GM21390 (cell line): Measurements from ENCODE around the gene SMPD3.

ENCODE experiments used
- ATAC-seq: cut with Tn5 transposase; IDR thresholded peaks from one replicate; pipeline ENCODE4 v1.9.1; 2021; ENCODE audit not compliant: unreplicated experiment

SMPD3 gene

DNA sequence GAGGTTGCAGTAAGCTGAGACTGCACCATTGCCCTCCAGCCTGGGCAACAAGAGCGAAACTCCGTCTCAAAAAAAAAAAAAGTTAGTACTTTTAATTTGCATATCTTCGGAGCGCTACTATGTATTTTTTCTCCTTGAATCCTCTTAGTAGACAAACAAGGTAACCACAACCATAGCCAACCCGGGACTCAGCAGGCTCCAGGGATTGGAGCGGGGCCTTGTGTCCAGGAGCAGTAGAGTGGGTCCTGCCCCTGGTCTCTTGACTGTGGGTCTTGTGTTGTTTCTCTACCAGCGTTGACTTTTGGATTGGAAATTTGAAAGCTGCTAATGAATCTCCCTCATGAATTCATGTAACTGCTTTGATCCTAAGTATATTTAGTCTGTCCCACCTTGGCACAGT is 105.2 kb downstream of the SMPD3 start:
- no peak for ATAC-seq

DNA sequence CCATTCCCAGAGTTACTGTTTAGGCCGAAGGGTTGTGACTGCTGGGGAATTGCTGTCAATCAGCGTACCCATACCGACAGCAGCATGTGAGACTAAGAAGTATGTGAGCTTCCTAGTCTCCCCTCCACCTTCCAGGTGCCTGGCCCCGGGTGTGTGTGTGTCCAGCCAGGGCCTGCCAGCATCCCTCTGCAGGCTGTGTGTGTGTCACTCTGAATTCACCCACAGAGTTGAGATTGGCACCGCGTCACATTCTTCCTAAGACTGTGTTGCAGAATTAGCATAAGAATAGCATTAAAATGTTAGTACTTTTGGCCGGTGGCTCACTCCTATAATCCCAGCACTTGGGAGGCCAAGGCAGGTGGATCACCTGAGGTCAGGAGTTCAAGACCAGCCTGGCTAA is 105.7 kb downstream of the SMPD3 start:
- ATAC-seq = no peak

DNA sequence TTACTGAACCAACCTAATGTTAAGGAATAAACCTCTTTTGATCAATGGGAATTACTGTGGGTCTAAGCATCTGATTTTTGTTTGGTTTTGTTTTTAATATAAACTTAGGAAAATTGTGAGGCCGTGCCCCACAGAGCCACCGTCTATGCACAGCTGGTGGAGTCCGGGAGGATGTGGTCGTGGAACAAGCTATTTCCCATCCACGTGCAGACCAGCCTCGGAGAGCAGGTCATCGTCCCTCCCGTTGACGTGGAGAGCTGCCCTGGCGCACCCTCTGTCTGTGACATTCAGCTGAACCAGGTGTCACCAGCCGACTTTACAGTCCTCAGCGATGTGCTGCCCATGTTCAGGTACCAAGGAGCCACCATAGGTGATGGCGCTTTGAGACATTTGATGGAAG is 109.1 kb downstream of the SMPD3 start:
- ATAC-seq = no peak

DNA sequence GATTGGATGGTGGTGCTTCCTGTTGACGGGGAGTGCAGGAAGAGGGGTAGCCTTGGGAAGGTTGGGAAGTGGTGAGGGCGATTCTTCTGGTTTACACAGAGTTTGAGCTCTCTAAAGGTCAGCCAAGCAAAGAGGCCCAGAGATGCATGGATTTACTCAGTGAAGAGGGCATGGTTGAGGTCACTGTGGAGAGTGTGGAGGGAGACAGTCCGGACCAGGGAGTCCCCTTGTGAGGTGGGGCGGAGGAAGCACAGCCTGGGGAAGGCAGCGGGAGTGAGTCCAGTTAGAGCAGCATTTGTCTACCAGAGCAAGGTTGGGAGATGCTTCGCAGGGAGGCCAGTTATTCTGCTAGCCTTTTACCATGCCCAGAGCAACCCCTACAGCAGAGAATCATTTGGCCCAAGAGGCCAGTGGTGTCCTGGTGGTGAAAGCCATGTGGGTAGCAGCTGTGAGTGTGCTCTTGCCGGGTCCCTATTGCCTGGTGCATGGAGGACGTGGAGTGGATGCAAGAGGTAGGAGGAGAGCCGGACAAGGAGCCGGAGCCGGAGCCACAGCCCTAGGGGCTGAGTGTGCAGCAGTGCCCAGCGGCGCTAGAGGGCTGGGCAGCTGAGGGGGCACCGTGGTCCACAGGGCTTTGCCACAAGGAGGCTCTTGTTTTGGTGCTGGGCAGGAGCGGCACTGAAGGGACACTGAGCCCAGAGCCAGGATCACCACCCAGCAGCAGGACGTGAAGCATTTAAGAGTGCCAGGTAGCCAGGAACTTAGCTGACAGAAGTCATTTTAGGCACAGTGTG is 109.8 kb downstream of the SMPD3 start:
- ATAC-seq = no peak

DNA sequence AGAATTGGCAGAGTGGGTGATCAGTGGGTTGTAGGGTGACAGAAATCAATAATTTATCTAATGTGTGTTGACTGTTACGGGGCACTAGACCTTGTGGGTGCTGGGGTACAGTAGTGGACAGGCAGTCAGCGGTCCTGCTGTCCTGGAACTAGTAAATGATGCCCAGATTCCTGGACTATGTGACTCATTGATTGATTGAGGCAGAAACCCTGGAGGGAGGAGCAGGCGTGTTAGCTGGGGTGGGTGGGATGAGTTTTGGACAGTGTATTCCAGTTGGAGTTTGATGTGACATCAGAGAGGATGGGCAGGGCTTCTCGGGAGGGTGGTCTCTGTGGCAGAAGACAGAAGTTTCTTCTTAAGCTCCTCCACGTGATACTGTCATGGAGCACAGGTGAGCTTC is 113.1 kb downstream of the SMPD3 start:
- no peak for ATAC-seq

DNA sequence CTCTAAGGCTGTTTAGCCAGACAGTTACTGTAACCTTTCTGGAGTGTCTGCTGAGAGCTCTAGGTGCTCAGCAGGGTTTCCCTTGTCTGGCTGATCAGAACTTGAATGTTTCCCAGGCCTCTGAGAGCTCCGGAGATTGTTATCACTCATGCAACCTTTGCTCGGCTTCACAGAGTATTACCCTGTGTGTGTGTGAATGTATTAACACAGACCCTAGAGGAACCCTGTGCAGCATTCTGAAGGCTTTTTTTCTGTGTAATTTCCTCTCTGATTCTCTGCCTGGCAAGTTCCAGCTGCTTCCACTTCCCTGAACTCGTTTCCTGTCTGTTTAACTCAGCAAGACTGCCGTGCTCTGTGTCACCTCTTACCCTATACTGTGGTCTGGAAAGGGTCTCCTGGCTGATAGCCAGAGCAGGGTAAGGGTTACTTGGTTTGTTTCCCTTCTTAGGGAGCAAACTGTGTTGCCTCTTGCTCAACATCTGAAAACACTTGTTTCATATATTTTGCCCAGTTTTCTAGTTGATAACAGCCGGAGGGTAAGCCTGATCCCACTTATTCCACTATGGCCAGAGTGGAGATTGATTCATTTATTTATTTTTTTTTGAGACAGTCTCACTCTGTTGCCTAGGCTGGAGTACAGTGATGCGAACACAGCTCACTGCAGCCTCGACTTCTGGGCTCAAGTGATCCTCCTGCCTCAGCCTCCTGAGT is 115.7 kb downstream of the SMPD3 start:
- no peak for ATAC-seq

DNA sequence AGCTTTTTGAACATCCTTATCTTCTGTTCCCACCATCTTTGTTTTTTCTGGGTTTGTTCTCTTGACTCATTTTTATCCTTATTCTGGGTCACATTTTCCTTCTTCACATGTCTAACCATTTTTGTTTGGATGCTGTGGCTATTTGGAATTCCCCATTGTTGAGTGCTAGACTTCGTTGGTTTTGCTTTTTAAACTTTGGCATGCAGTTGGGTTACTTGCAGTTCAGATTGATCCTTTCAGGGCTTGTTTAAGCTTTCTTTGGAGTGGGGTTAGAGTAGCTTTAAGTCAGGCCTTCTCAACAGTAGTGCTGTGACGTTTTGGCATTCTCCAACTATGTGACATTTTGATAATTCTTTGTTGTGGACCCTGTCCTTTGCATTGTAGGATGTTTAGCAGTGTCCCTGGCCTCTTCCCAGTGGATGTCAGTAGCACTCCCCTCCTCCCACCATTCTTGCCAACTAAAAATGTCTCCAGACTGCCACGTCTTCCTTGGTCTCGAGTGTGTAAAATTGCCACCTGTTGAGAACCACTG is 116.4 kb downstream of the SMPD3 start:
- no peak for ATAC-seq

DNA sequence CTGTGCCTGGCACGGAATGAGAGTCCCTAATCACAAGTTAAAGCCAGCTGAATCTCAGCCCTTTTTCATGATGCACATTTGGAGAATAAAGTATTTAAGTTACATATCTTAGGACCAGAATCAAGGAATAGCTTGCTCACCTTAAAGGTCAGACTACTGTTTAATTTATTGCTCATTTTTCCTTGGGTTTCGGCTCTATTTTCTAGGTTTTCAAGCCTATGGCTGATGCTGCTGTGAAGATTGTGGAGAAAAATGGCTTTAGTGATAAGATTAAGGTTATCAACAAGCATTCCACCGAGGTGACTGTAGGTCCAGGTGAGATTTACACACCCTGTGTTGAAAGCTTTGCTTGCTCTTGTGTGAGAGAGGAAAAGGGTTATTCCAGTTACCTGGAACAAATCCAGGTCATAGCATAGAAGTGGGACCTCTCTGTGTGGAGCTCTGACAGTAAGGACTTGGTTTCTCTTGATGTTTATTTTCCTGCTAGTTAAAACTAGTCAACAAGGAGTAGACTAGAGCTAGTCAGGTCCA is 119.4 kb downstream of the SMPD3 start:
- no peak for ATAC-seq

DNA sequence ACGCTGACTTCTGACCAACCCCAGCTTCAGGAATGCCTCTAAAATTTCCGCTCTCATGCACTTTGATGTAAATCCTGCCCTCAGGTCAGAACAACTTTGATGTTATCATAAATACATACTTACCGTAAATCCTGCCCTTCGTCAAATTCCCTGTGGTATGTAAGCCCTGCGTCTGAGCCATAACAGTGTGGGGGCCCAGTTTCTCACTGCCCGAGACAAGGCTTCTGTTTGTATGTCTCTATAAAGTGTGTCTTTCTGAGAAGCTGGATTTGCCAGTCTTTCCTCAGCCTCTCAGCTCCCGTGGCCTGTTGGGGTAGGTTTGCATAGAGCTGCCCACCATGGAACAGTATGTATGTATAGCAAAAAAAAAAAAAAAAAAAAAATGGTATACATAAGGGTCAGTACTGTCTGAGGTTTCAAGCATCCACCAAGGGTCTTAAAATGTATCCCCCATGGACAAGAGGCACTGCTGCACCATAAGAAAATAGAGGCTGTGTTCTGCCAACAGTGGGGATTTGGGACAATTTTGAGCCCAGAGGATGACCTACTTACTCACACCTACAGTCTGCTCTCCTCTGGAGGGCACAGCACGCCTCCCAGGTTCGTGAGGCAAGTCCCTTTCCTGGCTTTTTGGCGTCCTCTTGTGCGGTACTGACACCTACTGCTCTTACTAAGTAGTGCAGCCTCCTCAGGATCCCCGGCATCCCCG is 120.0 kb downstream of the SMPD3 start:
- ATAC-seq = peak; percentile 64

DNA sequence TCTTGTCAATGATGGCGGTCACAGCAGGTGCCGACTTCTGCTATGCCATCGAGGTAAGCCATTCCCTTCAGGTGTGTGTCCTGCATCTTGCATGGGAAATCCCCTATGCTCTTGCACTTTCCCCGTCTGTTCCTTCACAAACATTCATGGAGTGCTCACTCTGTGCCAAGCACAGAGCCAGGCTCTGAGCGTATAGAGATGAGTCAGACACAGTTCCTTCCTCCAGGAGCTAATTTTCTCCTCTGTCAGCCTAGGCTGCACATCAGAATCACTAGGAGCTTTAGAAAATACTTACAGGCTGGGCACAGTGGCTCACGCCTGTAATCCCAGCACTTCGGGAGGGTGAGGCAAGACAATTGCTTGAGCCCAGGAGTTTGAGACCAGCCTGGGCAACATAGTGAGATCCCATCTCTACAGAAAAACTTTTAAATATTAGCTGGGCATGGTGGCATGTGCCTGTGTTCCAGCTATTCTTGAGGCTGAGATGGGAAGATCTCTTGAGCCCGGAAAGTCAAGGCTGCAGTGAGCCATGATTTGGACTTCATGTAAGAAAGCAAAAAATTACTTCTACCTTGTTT is 123.4 kb downstream of the SMPD3 start:
- ATAC-seq = no peak

DNA sequence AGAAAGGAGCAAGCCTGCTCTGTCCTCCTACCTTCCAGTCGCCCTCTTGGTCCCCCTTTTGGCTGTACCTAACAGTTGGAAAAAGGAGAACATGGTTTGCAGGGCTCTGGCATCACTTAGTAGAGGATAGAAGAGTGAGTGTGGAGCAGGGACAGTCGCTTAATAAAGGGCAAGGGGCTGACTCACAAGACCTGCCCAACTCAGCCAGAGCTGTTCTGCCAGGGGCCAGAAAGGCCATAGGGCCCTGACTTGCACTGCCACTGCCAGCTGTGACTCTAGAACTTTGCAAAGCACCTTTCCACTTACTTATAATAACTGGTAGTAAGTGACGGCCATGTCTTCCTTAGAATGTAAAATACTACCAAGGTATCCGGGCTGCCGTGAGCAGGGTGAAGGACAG is 124.0 kb downstream of the SMPD3 start:
- no peak for ATAC-seq

DNA sequence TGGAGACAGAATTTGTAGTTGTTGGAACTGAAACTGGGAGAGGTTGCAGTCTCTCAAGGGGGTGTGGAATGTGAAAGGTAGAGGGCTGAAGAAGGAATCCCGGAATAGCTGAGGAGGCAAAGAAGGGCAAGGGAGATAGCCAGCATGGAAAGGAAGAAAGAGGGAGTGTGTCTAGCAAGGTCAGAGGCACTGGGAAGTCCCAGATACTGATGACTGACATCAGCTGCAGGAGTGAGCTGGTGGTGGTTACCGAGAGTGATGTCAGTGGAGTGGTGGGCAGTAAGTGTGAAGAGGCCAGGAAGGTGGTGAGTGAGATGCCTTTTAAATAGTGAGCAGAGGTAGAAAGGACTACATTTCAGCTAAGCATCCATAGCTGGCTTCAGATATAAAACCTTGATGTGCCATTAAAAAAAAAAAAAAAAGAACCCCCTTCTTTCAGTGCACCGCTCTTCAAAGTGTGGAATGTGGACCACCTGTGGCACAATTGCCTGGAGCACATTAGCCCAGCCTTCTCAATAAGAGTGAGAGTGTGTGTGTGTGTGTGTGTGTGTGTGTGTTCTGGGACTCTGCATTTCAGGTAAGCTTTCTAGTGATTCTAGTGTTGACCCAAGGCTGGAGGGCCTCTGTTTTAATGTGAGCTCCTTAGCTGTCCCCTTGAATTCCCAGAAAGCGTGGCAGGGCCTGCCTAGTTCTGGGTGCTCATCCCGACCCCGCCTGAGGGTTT is 129.0 kb downstream of the SMPD3 start:
- no peak for ATAC-seq

DNA sequence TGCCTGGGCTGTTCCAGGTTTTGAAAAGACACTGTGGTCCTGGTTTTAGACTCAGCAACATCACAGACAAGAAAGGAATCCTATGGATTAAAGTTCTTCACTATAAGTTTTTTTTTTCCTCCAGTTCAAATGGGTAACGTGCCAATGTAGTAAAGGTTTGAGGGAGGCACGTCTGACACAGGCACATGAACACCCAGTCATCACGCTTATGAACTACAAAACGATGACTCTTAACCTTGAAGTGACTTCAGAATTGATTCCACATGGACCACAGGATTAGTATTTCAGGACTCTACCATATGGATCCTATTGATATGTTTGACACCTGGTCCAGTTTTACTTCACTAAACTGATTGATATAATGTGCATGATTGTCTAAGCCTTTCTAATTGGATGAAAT is 135.2 kb downstream of the SMPD3 start:
- ATAC-seq = no peak

DNA sequence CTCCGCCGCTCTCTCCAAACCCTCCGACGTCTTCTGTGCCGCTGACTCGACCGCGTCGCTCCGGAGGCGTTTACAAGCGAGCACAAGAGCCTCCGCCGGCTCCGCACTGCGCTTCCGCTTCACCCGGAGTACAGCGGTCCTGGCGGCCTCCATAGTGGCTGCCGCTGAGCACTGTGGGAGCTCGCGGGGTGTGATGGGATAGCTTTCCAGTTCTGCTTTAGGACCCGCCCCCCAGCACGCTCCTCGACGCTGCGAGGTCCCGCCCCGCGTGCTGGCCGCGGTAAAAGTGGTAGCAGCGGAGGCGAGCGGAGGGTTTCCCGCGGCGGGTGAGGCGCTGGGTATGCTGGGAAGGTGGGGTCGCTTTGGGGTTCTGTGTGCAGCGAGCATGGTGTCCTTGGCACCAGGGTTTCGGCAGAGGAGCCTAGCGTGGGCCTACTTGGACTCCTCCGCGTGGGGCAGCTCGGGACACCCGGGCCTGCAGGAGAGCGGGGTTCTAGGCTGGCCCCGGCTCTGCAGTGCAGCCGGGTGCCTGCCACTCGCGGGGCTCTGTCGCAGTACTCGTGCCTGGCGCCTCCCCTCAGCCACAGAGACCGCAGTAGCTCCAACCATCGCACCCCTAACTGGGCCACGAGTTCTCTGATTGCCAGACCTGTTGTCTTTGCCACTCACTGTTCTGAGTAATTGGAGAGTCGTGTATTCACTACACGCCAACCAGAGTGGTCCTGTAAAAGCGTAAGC is 137.4 kb downstream of the SMPD3 start, which contains the start of the genes PRMT7 and SLC7A6OS:
TSS of gene PRMT7 (plus strand) at position 246 of the 738 bp plus-strand sequence. CDS start 4,961 bp downstream, outside the sequence.
TSS of gene SLC7A6OS (minus strand) at position 173 of the 738 bp plus-strand sequence. CDS start at position 153, 20 bp downstream.
- ATAC-seq = peak; percentile 94

DNA sequence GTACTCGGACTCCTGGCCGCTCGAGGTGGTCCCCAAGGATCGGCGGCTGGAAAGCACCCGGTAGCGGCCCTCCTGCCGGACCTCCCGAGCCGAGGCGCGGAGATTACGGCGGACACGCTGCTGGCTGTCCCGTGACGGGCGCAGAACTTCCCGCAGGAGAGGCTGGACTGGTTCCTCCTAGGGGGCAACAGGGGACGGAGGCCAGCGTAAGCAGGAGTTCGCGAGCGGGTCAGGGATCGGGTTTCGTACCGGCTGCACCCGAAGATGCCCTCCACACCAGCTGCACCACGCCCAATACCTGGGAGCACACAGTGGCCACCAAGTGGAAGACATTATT is 137.9 kb downstream of the SMPD3 start:
- peak; percentile 27 for ATAC-seq

DNA sequence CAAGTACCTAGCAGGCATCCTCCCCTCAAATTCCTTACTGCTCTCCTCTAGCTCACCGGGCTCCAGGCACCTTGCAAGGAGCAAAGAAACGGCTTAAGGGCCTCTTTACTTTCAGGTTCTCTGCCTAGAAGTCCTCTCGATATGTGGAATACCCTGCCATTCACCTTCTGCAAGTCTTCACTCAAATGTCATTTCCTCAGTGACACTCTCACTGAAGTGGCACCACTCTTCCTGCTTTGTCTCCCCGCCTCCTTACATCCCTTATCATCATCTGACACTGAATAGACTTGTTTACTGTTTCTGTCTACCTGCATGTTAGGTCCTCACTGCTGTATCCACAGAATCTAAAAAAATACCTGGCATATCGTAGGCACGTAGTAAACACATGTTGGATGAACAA is 138.5 kb downstream of the SMPD3 start:
- no peak for ATAC-seq
